ENCODE data around the gene PDE4B. TPM values are rescaled to one million over a fixed set of nuclear protein-coding genes. Genes with fewer than 3 reads are reported as not detected.

Gene PDE4B
- total and polyA plus RNA-seq, 10 of the 15 experiments (the other 5 are each of a cell fraction or from before 2014, with no cell fraction given): 3.0 to 13.2 (median 5.7) TPM

DNA sequence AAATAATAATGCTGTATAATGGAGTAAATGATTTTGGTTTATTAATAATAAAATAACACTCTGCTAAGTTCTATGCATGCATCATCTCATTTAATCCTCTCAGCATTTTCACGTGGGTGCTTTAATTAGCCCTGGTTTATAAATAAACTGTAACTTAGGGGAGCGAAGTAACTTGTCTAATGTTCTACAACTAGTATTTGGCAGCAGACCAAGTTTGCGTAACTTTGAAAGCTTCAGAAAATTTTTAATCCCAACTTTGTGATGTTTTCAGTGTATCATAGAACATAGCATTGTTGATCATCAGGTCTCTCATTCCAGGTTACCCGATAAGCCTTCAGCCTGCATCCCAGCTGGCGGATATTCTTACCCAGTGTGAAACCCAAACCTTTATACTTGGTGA is 418.8 kb downstream of the PDE4B start:
- RAD21 ChIA-PET (ENCODE audit: unreplicated experiment): no interaction called here
- no peaks in the 10 kb centered on the region for H3K4me1 ChIP-seq (ENCODE audit: control insufficient read depth, insufficient read depth, low read length)
- no peak overlapping the region for H3K4me2 ChIP-seq (ENCODE audit: control insufficient read depth, insufficient read depth)
- POLR2A ChIA-PET: interaction anchor here (0.6 kb wide), 1 partner anchor 1043 kb away, joined by 4 read pairs; no protein-coding TSS in a partner anchor
- SMC1A ChIA-PET (ENCODE audit: uncharacterized antibody, unreplicated experiment): no interaction called here
- H3K27ac ChIP-seq (ENCODE audit: control insufficient read depth, insufficient read depth): no peak overlapping the region
- DNase-seq (ENCODE audit: low read depth, low spot score) (no peak), FAIRE-seq (no peak), ATAC-seq (no peak)
- H3K9me3 ChIP-seq (replicated peaks; ENCODE audit: control insufficient read depth, insufficient read depth, low read length): no peaks in the 10 kb centered on the region
- TF ChIP-seq NBN (IDR thresholded peaks at IDR 0.05) (no peak), SIN3A (IDR thresholded peaks at IDR 0.05; ENCODE audit: low read depth, low read length) (no peak), IRF4 (IDR thresholded peaks at IDR 0.05; ENCODE audit: low read depth, low read length) (no peak), RAD51 (IDR thresholded peaks at IDR 0.05) (no peak), HDAC2 (IDR thresholded peaks at IDR 0.05) (no peak), EP300 (IDR thresholded peaks at IDR 0.05; ENCODE audit: borderline replicate concordance in 1 of 2, control insufficient read depth in 1 of 2, low read depth in 2 of 2, low read length in 2 of 2) (no peak), BCL11A (IDR thresholded peaks at IDR 0.05; ENCODE audit: low read depth, low read length) (no peak), BMI1 (IDR thresholded peaks at IDR 0.05; ENCODE audit: borderline replicate concordance) (no peak), NFXL1 (IDR thresholded peaks at IDR 0.05; ENCODE audit: borderline replicate concordance) (no peak)
- TF ChIP-seq, protein P1, sequence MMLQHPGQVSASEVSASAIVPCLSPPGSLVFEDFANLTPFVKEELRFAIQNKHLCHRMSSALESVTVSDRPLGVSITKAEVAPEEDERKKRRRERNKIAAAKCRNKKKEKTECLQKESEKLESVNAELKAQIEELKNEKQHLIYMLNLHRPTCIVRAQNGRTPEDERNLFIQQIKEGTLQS (IDR thresholded peaks at IDR 0.05; ENCODE audit: borderline replicate concordance, extremely low read depth, low read depth, low read length): no peak
- TF ChIP-seq, protein P2, sequence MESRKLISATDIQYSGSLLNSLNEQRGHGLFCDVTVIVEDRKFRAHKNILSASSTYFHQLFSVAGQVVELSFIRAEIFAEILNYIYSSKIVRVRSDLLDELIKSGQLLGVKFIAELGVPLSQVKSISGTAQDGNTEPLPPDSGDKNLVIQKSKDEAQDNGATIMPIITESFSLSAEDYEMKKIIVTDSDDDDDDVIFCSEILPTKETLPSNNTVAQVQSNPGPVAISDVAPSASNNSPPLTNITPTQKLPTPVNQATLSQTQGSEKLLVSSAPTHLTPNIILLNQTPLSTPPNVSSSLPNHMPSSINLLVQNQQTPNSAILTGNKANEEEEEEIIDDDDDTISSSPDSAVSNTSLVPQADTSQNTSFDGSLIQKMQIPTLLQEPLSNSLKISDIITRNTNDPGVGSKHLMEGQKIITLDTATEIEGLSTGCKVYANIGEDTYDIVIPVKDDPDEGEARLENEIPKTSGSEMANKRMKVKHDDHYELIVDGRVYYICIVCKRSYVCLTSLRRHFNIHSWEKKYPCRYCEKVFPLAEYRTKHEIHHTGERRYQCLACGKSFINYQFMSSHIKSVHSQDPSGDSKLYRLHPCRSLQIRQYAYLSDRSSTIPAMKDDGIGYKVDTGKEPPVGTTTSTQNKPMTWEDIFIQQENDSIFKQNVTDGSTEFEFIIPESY (IDR thresholded peaks at IDR 0.05): no peak
- TF ChIP-seq, protein P3, sequence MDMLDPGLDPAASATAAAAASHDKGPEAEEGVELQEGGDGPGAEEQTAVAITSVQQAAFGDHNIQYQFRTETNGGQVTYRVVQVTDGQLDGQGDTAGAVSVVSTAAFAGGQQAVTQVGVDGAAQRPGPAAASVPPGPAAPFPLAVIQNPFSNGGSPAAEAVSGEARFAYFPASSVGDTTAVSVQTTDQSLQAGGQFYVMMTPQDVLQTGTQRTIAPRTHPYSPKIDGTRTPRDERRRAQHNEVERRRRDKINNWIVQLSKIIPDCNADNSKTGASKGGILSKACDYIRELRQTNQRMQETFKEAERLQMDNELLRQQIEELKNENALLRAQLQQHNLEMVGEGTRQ (IDR thresholded peaks at IDR 0.05; ENCODE audit: borderline replicate concordance, low read depth, low read length): no peak
- no peak overlapping the region for H2AFZ ChIP-seq (ENCODE audit: control insufficient read depth, low read depth, low read length)
- no peaks in the 10 kb centered on the region for H3K79me2 ChIP-seq (ENCODE audit: control insufficient read depth, insufficient read depth, low read length)
- H3K36me3 ChIP-seq (ENCODE audit: control insufficient read depth in 2 of 2, insufficient read depth in 2 of 2, low read length in 1 of 2): no peaks in the 10 kb centered on the region
- in situ Hi-C loops (cut with MboI): no loop called here
- CTCF ChIA-PET: no interaction called here
- 48% methylated on average over 5 of the region's 5 CpGs for WGBS (ENCODE audit: insufficient coverage, insufficient replicate concordance, low lambda C conversion rate, missing lambda C conversion rate)
- intact Hi-C loops (cut with micrococcal nuclease; ENCODE audit: unreplicated experiment): no loop called here
- H3K27me3 ChIP-seq (replicated peaks in 1 of 2; ENCODE audit: control insufficient read depth in 2 of 2, insufficient read depth in 2 of 2, low read length in 1 of 2): no peaks in the 10 kb centered on the region
- H3K4me3 ChIP-seq: no peak overlapping the region
- H3K9ac ChIP-seq (ENCODE audit: control insufficient read depth, insufficient read depth, low read length): no peak overlapping the region
- BruUV-seq (replicated peaks): no TSS peak
- H4K20me1 ChIP-seq (ENCODE audit: control insufficient read depth, insufficient read depth): no peaks in the 10 kb centered on the region

All from GM12878 (cell line).